ENCODE results near the gene CWC27.

- TF ChIP-seq ZZZ3 (IDR thresholded peaks at IDR 0.05), result no peak
- TF ChIP-seq PHF20 (IDR thresholded peaks at IDR 0.05; ENCODE audit: partially characterized antibody), result no peak
- no peak for TF ChIP-seq CHD4 (IDR thresholded peaks at IDR 0.05; ENCODE audit: insufficient read depth, insufficient replicate concordance, low read depth, low read length, poor library complexity, severe bottlenecking)
- no peak for TF ChIP-seq TCF7 (IDR thresholded peaks at IDR 0.05; ENCODE audit: borderline replicate concordance)
- TF ChIP-seq SRSF1 (IDR thresholded peaks at IDR 0.05; ENCODE audit: low read depth, low read length), result no peak
- TF ChIP-seq, protein P1, sequence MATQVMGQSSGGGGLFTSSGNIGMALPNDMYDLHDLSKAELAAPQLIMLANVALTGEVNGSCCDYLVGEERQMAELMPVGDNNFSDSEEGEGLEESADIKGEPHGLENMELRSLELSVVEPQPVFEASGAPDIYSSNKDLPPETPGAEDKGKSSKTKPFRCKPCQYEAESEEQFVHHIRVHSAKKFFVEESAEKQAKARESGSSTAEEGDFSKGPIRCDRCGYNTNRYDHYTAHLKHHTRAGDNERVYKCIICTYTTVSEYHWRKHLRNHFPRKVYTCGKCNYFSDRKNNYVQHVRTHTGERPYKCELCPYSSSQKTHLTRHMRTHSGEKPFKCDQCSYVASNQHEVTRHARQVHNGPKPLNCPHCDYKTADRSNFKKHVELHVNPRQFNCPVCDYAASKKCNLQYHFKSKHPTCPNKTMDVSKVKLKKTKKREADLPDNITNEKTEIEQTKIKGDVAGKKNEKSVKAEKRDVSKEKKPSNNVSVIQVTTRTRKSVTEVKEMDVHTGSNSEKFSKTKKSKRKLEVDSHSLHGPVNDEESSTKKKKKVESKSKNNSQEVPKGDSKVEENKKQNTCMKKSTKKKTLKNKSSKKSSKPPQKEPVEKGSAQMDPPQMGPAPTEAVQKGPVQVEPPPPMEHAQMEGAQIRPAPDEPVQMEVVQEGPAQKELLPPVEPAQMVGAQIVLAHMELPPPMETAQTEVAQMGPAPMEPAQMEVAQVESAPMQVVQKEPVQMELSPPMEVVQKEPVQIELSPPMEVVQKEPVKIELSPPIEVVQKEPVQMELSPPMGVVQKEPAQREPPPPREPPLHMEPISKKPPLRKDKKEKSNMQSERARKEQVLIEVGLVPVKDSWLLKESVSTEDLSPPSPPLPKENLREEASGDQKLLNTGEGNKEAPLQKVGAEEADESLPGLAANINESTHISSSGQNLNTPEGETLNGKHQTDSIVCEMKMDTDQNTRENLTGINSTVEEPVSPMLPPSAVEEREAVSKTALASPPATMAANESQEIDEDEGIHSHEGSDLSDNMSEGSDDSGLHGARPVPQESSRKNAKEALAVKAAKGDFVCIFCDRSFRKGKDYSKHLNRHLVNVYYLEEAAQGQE (IDR thresholded peaks at IDR 0.05; ENCODE audit: borderline replicate concordance), result no peak
- TF ChIP-seq, protein P1 (CRISPR knock-in tag; IDR thresholded peaks at IDR 0.05; ENCODE audit: low read depth), result no peak
- TF ChIP-seq, protein P2, sequence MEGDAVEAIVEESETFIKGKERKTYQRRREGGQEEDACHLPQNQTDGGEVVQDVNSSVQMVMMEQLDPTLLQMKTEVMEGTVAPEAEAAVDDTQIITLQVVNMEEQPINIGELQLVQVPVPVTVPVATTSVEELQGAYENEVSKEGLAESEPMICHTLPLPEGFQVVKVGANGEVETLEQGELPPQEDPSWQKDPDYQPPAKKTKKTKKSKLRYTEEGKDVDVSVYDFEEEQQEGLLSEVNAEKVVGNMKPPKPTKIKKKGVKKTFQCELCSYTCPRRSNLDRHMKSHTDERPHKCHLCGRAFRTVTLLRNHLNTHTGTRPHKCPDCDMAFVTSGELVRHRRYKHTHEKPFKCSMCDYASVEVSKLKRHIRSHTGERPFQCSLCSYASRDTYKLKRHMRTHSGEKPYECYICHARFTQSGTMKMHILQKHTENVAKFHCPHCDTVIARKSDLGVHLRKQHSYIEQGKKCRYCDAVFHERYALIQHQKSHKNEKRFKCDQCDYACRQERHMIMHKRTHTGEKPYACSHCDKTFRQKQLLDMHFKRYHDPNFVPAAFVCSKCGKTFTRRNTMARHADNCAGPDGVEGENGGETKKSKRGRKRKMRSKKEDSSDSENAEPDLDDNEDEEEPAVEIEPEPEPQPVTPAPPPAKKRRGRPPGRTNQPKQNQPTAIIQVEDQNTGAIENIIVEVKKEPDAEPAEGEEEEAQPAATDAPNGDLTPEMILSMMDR (IDR thresholded peaks at IDR 0.05 in 2 of 3, conservative IDR thresholded peaks at IDR 0.05 in 1 of 3; ENCODE audit: insufficient read depth in 2 of 3, low read depth in 1 of 3, low read length in 3 of 3), result no peak
- no peak for TF ChIP-seq EZH2 (IDR thresholded peaks at IDR 0.05; ENCODE audit: borderline replicate concordance, low read depth, low read length)
- no peak for TF ChIP-seq JUNB (CRISPR knock-in tag; conservative IDR thresholded peaks at IDR 0.05)
- TF ChIP-seq TAF1 (IDR thresholded peaks at IDR 0.05; ENCODE audit: control insufficient read depth, extremely low read depth, insufficient read depth, low read length, severe bottlenecking), result no peak
These were observed 244.4 kb downstream of the CWC27 start for GRCh38 chr5:65013166-65013565.

Measured in K562 (cell line).